HG03103 (cell line): ENCODE measurements around the gene ACP4.
"Not testable (repeated sequence)": the region's sequence is repeated elsewhere in the genome, so short reads cannot be mapped to it uniquely, and the experiment has no call there.

ENCODE experiments used
- ATAC-seq: cut with Tn5 transposase; IDR thresholded peaks from one replicate; pipeline ENCODE4 v1.9.1; 2021; ENCODE audit warnings: low read depth; ENCODE audit not compliant: unreplicated experiment

The ACP4 gene

GRCh38 chr19:50773454-50773853, 16.8 kb upstream of the ACP4 start:
- ATAC-seq, result not testable (repeated sequence)

- ATAC-seq, result no peak
Observed at GRCh38 chr19:50776131-50776530, 14.1 kb upstream of the ACP4 start.

DNA sequence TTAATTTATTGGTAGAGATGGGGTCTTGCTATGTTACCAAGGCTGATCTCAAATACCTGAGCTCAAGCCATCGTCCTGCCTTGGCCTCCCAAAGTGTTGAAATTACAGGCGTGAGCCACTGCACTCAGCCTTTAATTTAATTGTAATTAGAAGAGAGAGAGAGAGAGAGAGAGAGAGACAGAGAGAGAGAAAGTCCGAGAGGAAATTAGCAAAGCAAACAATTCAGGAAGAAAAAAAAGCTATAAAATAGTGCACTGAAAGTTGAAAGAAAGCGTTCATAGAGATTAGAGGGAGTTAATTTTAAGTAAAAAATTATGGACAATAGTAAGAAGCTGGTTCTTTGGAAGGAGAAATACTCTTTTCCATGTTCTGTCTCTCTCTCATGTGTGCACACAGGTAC, 13.0 kb upstream of the ACP4 start:
- no peak for ATAC-seq

GRCh38 chr19:50777830-50778303, 12.3 kb upstream of the ACP4 start:
- no peak for ATAC-seq

DNA sequence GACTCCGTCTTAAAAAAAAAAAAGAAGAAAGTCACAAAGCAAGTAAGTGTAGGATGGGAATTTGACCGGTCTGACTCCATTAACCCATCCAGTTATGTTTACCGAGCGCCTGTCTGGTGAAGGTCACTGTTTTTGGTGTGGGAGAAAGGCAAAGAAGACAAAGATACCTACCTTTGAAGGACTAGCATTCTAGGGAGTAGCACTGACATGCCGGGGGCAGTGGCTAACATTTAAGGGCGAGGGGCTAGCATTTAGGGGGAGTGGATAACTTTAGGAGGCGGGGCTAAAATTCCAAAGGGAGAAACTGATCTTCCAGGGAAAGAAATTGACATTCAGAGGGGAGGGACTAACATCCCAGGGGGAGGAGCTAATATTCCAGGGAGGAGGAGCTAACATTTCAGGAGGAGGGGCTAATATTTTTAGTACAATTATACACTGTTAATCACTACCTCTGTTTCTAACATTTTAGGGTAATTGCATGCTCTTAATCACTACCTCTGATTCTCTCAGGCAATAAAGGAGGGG, 11.2 kb upstream of the ACP4 start:
- ATAC-seq, result no peak

GRCh38 chr19:50779504-50780457, 10.4 kb upstream of the ACP4 start:
- no peak for ATAC-seq

DNA sequence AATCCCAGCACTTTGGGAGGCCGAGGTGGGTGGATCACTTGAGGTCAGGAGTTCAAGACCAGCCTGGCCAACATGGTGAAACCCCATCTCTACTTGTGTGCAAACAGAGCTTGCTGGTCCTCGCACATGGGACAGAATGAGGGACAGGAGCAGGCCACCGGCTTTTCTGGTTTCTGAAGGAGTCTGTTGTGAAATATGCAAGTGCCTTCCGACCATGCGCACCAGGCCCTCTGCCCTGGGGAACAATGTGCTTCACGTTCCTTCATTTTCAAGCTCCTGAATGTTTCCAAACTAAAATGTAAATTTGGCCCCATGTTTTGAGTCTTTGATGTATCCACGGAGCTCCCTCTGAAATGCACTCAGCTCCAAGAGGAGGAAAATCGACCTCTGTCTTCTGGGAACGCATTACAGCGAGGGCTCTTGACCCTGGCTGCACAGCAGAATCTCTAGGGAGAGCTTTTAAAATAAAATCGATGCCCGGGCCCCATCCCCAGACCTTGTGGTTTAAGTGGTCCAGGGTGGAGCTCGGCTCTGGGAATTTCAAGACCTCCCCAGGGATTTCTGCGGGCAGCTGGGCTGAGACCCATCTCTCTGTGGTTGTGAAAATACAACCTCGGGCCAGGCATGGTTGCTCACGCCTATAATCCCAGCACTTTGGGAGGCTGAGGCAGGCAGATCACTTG, 9.3 kb upstream of the ACP4 start:
- ATAC-seq, result no peak

GRCh38 chr19:50783848-50784152, 6.4 kb upstream of the ACP4 start:
- ATAC-seq, result not testable (repeated sequence)

DNA sequence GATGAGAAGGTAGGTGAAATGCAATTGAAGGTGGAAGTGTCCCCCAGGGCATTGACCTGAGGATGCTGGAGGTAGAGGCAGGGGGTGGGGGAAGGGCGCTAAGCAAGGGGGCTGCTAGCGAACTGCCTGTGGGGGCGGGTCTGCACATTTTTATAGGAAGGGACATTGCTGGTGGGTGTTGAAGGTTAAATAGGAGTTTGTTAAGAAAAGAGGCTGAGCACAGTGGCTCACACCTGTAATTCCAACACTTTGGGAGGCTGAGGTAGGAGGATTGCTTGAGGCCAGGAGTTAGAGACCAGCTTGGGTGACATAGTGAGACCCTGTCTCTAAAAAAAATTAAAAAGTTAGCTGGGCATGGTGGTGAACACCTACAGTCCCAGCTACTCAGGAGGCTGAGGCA, 5.5 kb upstream of the ACP4 start:
- ATAC-seq, result no peak

DNA sequence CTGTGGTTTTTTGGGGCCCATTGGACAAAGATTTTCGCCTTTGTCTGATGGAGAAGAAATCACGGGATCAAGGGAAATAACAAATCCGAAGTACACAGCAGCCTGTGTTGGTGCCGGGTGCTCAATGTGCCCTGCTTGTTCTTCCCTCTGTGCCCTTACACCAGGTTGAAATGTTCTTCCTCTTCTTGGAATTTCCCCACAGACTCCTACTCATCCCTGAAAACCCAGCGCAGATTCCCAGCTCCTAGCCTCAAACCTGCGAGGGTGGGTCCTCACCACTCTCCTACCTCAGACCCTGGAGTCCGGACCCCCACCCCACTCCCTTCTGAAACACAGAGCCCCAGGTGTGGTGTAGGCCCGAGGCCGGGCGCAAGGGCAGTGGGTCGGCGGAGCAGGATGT, 4.9 kb upstream of the ACP4 start:
- ATAC-seq, result no peak

- ATAC-seq, result no peak
Observed at GRCh38 chr19:50790922-50791467, 780 bp downstream of the ACP4 start.

GRCh38 chr19:50791594-50792271, 1.5 kb downstream of the ACP4 start:
- no peak for ATAC-seq

DNA sequence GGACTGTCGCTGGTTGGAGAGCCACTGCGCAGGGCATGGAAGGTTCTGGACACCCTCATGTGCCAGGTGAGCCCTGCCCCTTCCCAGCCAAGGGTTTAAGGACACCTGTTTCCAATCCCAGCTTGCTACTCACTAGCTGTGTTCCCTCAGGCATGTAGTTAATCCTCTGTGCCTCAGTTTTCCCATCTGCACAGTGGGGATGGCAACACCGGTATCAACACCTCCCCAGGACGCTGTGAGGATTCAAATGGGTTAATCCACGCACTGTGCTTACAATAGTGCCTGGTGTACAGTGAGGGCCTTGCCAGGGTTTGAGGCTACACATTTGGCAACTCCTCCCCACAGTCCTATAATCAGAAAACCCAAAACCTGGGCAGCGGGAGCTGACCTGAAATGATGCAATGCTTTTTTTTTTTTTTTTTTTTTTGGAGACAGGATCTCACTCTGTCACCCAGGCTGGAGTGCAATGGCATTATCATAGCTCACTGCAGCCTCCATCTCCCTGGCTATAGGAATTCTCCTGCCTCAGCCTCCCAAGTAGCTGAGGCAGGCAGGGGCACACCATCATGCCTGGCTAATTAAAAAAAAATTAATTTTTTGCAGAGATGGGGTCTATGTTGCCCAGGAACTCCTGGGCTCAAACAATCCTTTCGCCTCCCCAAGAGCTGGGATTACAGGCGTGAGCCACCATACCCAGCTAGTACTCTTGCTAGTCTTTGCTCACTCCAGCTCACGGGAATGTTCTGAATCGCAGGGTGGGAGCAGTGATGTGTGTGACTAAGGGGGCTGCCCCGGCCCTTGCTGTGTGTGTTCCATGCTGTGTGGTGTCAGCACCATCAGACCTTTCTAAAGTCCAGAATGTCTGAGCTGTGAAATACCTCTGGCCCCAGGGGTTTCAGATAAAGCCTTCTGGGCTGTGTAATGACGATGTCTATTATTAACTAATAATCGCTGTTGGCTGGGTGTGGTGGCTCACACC, 2.3 kb downstream of the ACP4 start:
- no peak for ATAC-seq

DNA sequence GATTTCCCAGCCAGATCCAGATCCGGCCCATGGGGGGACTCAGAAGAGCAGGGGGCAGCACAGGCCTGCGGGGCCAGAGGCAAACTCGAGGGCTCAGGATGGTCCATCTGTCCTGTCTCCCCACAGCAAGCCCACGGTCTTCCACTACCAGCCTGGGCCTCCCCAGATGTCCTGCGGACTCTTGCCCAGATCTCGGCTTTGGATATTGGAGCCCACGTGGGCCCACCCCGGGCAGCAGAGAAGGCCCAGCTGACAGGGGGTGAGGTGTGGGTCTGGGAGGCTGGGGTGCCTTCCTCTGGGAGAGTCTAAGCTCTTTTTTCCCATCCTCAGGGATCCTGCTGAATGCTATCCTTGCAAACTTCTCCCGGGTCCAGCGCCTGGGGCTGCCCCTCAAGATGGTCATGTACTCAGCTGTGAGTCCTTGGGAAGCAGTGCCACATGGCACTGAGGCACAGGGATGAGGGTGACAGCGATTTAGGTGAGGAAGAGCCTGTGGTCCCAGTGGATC, 3.4 kb downstream of the ACP4 start:
- no peak for ATAC-seq

GRCh38 chr19:50794074-50794875, 4.1 kb downstream of the ACP4 start:
- ATAC-seq, result no peak

DNA sequence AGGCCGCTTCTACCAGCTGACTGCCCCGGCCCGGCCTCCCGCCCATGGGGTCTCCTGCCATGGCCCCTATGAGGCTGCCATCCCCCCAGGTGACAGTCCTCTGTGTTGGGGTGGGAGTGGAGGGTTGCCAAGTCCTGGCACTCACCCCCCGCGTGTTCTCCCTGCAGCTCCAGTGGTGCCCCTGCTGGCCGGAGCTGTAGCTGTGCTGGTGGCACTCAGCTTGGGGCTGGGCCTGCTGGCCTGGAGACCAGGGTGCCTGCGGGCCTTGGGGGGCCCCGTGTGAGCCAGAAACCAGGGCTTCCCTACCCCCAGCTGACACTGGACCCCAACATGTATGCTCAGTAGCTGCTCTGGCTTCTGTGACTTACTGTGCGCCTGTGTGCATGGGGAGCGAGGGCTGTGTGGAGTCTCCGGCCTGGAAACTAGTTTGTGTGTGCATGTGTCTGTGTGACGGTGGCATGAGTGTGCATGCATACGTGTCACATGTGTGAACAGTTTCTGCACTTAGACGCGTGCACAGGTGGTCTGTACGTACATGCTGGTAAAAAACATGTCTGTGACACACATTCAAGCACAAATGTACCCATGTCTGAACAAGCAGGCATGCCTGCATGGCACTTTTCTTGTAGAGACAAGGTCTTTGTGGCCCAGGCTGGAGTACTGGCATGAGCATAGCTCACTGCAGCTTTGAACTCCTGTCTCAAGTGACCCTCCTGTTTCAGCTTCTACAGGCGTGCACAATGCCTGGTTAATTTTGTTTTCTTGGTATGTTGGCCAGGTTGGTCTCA, 4.9 kb downstream of the ACP4 start:
- ATAC-seq, result no peak

GRCh38 chr19:50795664-50796073, 5.5 kb downstream of the ACP4 start:
- ATAC-seq, result no peak

GRCh38 chr19:50796128-50796633, 6.0 kb downstream of the ACP4 start:
- ATAC-seq, result no peak
